IMR-90 (cell line): Measurements from ENCODE around the gene RABL2B. TPM values are rescaled to one million over a fixed set of nuclear protein-coding genes. Genes with fewer than 3 reads are reported as not detected.
"Not testable (repeated sequence)": the region's sequence is repeated elsewhere in the genome, so short reads cannot be mapped to it uniquely, and the experiment has no call there.

Experiments used
- ATAC-seq: fragments of 200-7000 bp; cut with Tn5 transposase; 2 replicates; pipeline ENCODE4 v1.9.1; 2020; ENCODE audit warnings: low read depth, mild to moderate bottlenecking, moderate library complexity
- BruUV-seq: library from RNA; stranded (reverse); fragments of 400-500 nt; replicated peaks from 2 replicates; lab custom pipeline; 2021; lab: Mats Ljungman, UMichigan
- CTCF ChIA-PET: fragments of 300-600 bp; formaldehyde crosslinking; extraction: SDS; loops from one replicate; lab custom pipeline; 2021; ENCODE audit warnings: antibody characterized with exemption; lab: Yijun Ruan, JAX
- POLR2A ChIA-PET: fragments of 300-600 bp; sonication (Branson Sonifier 250); formaldehyde crosslinking; loops from one replicate; lab custom pipeline; 2022; ENCODE audit warnings: antibody characterized with exemption; ENCODE audit not compliant: unreplicated experiment; lab: Charles Lee
- DNase-seq: peaks from one replicate; pipeline ENCODE4 v3.0.0; 2013
- H2AFZ ChIP-seq: replicated peaks from 2 replicates; pipeline ENCODE3; 2013; ENCODE audit warnings: low read length, mild to moderate bottlenecking; ENCODE audit not compliant: poor library complexity
- H2AK5ac ChIP-seq: 2 replicates; pipeline ENCODE4 v1.6.1; 2013; ENCODE audit warnings: low read depth, low read length, inconsistent platforms
- H2AK9ac ChIP-seq: replicated peaks from 2 replicates; pipeline ENCODE3; 2013; ENCODE audit warnings: mild to moderate bottlenecking, low read depth, low read length, moderate library complexity; ENCODE audit not compliant: poor library complexity
- H2BK120ac ChIP-seq: 2 replicates; pipeline ENCODE4 v1.6.1; 2013; ENCODE audit warnings: low read depth, low read length, inconsistent platforms
- H2BK15ac ChIP-seq: 3 replicates; pipeline ENCODE4 v1.6.1; 2013; ENCODE audit warnings: low read depth, low read length, inconsistent platforms
- H2BK20ac ChIP-seq: 2 replicates; pipeline ENCODE4 v1.6.1; 2013; ENCODE audit warnings: low read depth, mild to moderate bottlenecking, inconsistent platforms, low read length, moderate library complexity
- H2BK5ac ChIP-seq: 2 replicates; pipeline ENCODE4 v1.6.1; 2013; ENCODE audit warnings: mild to moderate bottlenecking, low read depth, low read length, inconsistent platforms; ENCODE audit not compliant: poor library complexity, severe bottlenecking
- H3K14ac ChIP-seq: replicated peaks from 2 replicates; pipeline ENCODE4 v1.6.1; 2013; ENCODE audit warnings: low read depth, low read length, inconsistent platforms
- H3K18ac ChIP-seq: 2 replicates; pipeline ENCODE4 v1.6.1; 2013; ENCODE audit warnings: low read depth, low read length, control low read depth
- H3K23ac ChIP-seq: 2 replicates; pipeline ENCODE4 v1.6.1; 2013; ENCODE audit warnings: low read depth, low read length, inconsistent platforms
- H3K27ac ChIP-seq: 2 replicates; pipeline ENCODE4 v1.5.1; 2013; ENCODE audit warnings: mild to moderate bottlenecking, control low read depth, low read length; ENCODE audit not compliant: insufficient read depth
- H3K27me3 ChIP-seq: 2 replicates; pipeline ENCODE4 v1.6.1; 2013; ENCODE audit warnings: low read length; ENCODE audit not compliant: control insufficient read depth, insufficient read depth
- H3K36me3 ChIP-seq: 2 replicates; pipeline ENCODE4 v1.6.1; 2013; ENCODE audit warnings: low read length, mixed read lengths; ENCODE audit not compliant: control insufficient read depth, insufficient read depth
- H3K4ac ChIP-seq: 2 replicates; pipeline ENCODE4 v1.6.1; 2013; ENCODE audit warnings: low read depth, low read length, inconsistent platforms
- H3K4me1 ChIP-seq: 2 replicates; pipeline ENCODE4 v1.6.1; 2013; ENCODE audit warnings: low read length, mixed read lengths; ENCODE audit not compliant: control insufficient read depth, insufficient read depth
- H3K4me2 ChIP-seq: 2 replicates; pipeline ENCODE4 v1.6.1; 2013; ENCODE audit warnings: low read depth, mild to moderate bottlenecking, control low read depth, low read length, moderate library complexity
- H3K4me3 ChIP-seq: 2 replicates; pipeline ENCODE4 v1.5.1; 2013; ENCODE audit warnings: low read depth, mild to moderate bottlenecking, control low read depth, low read length, moderate library complexity; ENCODE audit not compliant: insufficient read depth
- H3K56ac ChIP-seq: 2 replicates; pipeline ENCODE4 v1.6.1; 2013; ENCODE audit warnings: low read length, inconsistent platforms; ENCODE audit not compliant: insufficient read depth; ENCODE audit errors: extremely low read depth
- H3K79me1 ChIP-seq, 2 experiments: 2 replicates each; pipeline ENCODE4 v1.6.1; 2013; ENCODE audit warnings: low read length in 2 of 2, inconsistent platforms in 1 of 2, low read depth in 1 of 2
- H3K9ac ChIP-seq: 2 replicates; pipeline ENCODE4 v1.6.1; 2013; ENCODE audit warnings: low read depth, low read length, control low read depth
- H3K9me1 ChIP-seq: 2 replicates; pipeline ENCODE4 v1.6.1; 2013; ENCODE audit warnings: low read length, inconsistent platforms; ENCODE audit not compliant: insufficient read depth
- H3K9me3 ChIP-seq: 2 replicates; pipeline ENCODE4 v1.6.1; 2013; ENCODE audit warnings: low read length; ENCODE audit not compliant: control insufficient read depth, insufficient read depth
- H4K20me1 ChIP-seq: 2 replicates; pipeline ENCODE4 v1.6.1; 2013; ENCODE audit warnings: low read length, inconsistent platforms; ENCODE audit not compliant: insufficient read depth
- H4K5ac ChIP-seq: 2 replicates; pipeline ENCODE4 v1.6.1; 2013; ENCODE audit warnings: mild to moderate bottlenecking, low read depth, low read length, control low read depth
- H4K8ac ChIP-seq, 2 experiments: 2 replicates each; pipeline ENCODE4 v1.6.1; 2013; ENCODE audit warnings: low read depth in 2 of 2, low read length in 2 of 2, control low read depth in 1 of 2, inconsistent platforms in 1 of 2
- H4K91ac ChIP-seq: 2 replicates; pipeline ENCODE4 v1.6.1; 2013; ENCODE audit warnings: low read depth, low read length, inconsistent platforms; ENCODE audit not compliant: insufficient read depth
- WGBS, 2 experiments: methylation state at CpG; one replicate each; pipeline versions ENCODE4 v1.1.5 to v1.1.7; 2013; ENCODE audit warnings: missing lambda C conversion rate in 2 of 2; ENCODE audit not compliant: insufficient read length in 1 of 2; ENCODE audit errors: extremely low coverage in 2 of 2; 5-methylcytosine and 5-hydroxymethylcytosine counted together
- dilution Hi-C: fragments of 300-500 bp; cut with HindIII; formaldehyde crosslinking; loops from one replicate; pipeline ENCODE4 v1.14.3; 2018; ENCODE audit warnings: low sequenced_read_pairs; ENCODE audit not compliant: unreplicated experiment
- in situ Hi-C: fragments of 300-500 bp; cut with MboI; formaldehyde crosslinking; loops from 3 replicates; pipeline ENCODE4 v1.14.3; 2019; ENCODE audit warnings: low sequenced_read_pairs, inconsistent platforms, mixed read lengths
- intact Hi-C: fragments of 100-400 bp; cut with micrococcal nuclease; formaldehyde crosslinking; loops from 2 replicates; pipeline ENCODE4 v1.10.0; 2022
- polyA plus RNA-seq, 3 experiments: library from polyadenylated mRNA; depleted of rRNA; stranded (reverse); fragments of >200 nt; gene quantifications; 2 replicates each; pipeline ENCODE4 v1.2.3, GENCODE V29; 2012; ENCODE audit warnings: low replicate concordance in 1 of 3
- total RNA-seq: library from RNA; depleted of rRNA; stranded (reverse); fragments of >200 nt; gene quantifications from 2 replicates; pipeline ENCODE4 v1.2.3, GENCODE V29; 2012

The RABL2B gene
- total and polyA plus RNA-seq, 2 of the 4 experiments (the other 2 are of a cell fraction) = 8.4 to 23.3 TPM

- intact Hi-C loops, DNase-seq, H3K4me3 ChIP-seq, H3K18ac ChIP-seq, H4K5ac ChIP-seq, H3K56ac ChIP-seq, CTCF ChIA-PET, H2BK120ac ChIP-seq, H4K8ac ChIP-seq, H3K4me1 ChIP-seq, in situ Hi-C loops, H3K36me3 ChIP-seq, dilution Hi-C loops, H3K9me1 ChIP-seq, H3K79me1 ChIP-seq, H4K91ac ChIP-seq, H3K27me3 ChIP-seq, H2AK9ac ChIP-seq, H2AK5ac ChIP-seq, H2BK5ac ChIP-seq, H3K23ac ChIP-seq, POLR2A ChIA-PET, H2BK15ac ChIP-seq, BruUV-seq, H4K20me1 ChIP-seq, H3K9ac ChIP-seq, ATAC-seq, H3K4ac ChIP-seq, H3K14ac ChIP-seq, H2BK20ac ChIP-seq, H3K4me2 ChIP-seq, H2AFZ ChIP-seq, H3K9me3 ChIP-seq, H3K27ac ChIP-seq: not testable (repeated sequence)
- no CpG with 5 or more reads among the region's 2 CpGs for WGBS, 2 experiments
Observed at GRCh38 chr22:50761829-50762228, 21.6 kb downstream of the RABL2B start.
